ENCODE data around the gene COL25A1. TPM values are rescaled to one million over a fixed set of nuclear protein-coding genes. Genes with fewer than 3 reads are reported as not detected.

The COL25A1 gene
- polyA plus RNA-seq, 1 donor = 2.5 TPM

GRCh38 chr4:108813261-108813660 is 489.2 kb downstream of the COL25A1 start:
- Histone ChIP-seq H3K4me3 (ENCODE audit: low read length) (no peak overlapping the region), H3K9me3 (ENCODE audit: control insufficient read depth, low read depth, low read length) (no peaks in the 10 kb centered on the region), H3K36me3 (ENCODE audit: control insufficient read depth, insufficient read depth, low read length) (no peaks in the 10 kb centered on the region), H3K27me3 (ENCODE audit: control insufficient read depth, insufficient read depth, low read length) (peaks cover 10% of the 10 kb centered on the region), H3K27ac (ENCODE audit: low read length) (no peak overlapping the region), H3K4me1 (ENCODE audit: control insufficient read depth, insufficient read depth, low read length) (no peaks in the 10 kb centered on the region)
- WGBS (ENCODE audit: insufficient coverage, low lambda C conversion rate) = no CpG with 5 or more reads among the region's 3 CpGs
- DNase-seq = no peak

GRCh38 chr4:108811486-108811885 is 491.0 kb downstream of the COL25A1 start:
- no peaks in the 10 kb centered on the region for H3K4me1 ChIP-seq (ENCODE audit: control insufficient read depth, insufficient read depth, low read length)
- DNase-seq = no peak
- 100% methylated on average over 1 of the region's 1 CpG for WGBS (ENCODE audit: insufficient coverage, low lambda C conversion rate)
- H3K9me3 ChIP-seq (ENCODE audit: control insufficient read depth, low read depth, low read length) = no peaks in the 10 kb centered on the region
- peaks cover 10% of the 10 kb centered on the region for H3K27me3 ChIP-seq (ENCODE audit: control insufficient read depth, insufficient read depth, low read length)
- H3K4me3 ChIP-seq (ENCODE audit: low read length) = no peak overlapping the region
- H3K27ac ChIP-seq (ENCODE audit: low read length) = no peak overlapping the region
- no peaks in the 10 kb centered on the region for H3K36me3 ChIP-seq (ENCODE audit: control insufficient read depth, insufficient read depth, low read length)

- no peaks in the 10 kb centered on the region for H3K9me3 ChIP-seq (ENCODE audit: control insufficient read depth, low read depth, low read length)
- no peak overlapping the region for H3K4me3 ChIP-seq (ENCODE audit: low read length)
- DNase-seq = no peak
- H3K4me1 ChIP-seq (ENCODE audit: control insufficient read depth, insufficient read depth, low read length) = no peaks in the 10 kb centered on the region
- peaks cover 6% of the 10 kb centered on the region for H3K27me3 ChIP-seq (ENCODE audit: control insufficient read depth, insufficient read depth, low read length)
- WGBS (ENCODE audit: insufficient coverage, low lambda C conversion rate) = 80% methylated on average over 1 of the region's 1 CpG
- no peaks in the 10 kb centered on the region for H3K36me3 ChIP-seq (ENCODE audit: control insufficient read depth, insufficient read depth, low read length)
- no peak overlapping the region for H3K27ac ChIP-seq (ENCODE audit: low read length)
Observed at GRCh38 chr4:108810087-108810486, 492.4 kb downstream of the COL25A1 start.

GRCh38 chr4:108804648-108805273 is 497.7 kb downstream of the COL25A1 start:
- Histone ChIP-seq H3K27ac (ENCODE audit: low read length) (no peak overlapping the region), H3K4me3 (ENCODE audit: low read length) (no peak overlapping the region), H3K4me1 (ENCODE audit: control insufficient read depth, insufficient read depth, low read length) (no peaks in the 10 kb centered on the region), H3K36me3 (ENCODE audit: control insufficient read depth, insufficient read depth, low read length) (no peaks in the 10 kb centered on the region), H3K27me3 (ENCODE audit: control insufficient read depth, insufficient read depth, low read length) (peaks cover 7% of the 10 kb centered on the region), H3K9me3 (ENCODE audit: control insufficient read depth, low read depth, low read length) (no peaks in the 10 kb centered on the region)
- no peak for DNase-seq
- no CpG with 5 or more reads among the region's 5 CpGs for WGBS (ENCODE audit: insufficient coverage, low lambda C conversion rate)

- Histone ChIP-seq H3K9me3 (ENCODE audit: control insufficient read depth, low read depth, low read length) (no peaks in the 10 kb centered on the region), H3K27ac (ENCODE audit: low read length) (no peak overlapping the region), H3K4me1 (ENCODE audit: control insufficient read depth, insufficient read depth, low read length) (no peaks in the 10 kb centered on the region), H3K27me3 (ENCODE audit: control insufficient read depth, insufficient read depth, low read length) (peaks cover 7% of the 10 kb centered on the region), H3K4me3 (ENCODE audit: low read length) (no peak overlapping the region), H3K36me3 (ENCODE audit: control insufficient read depth, insufficient read depth, low read length) (no peaks in the 10 kb centered on the region)
- no peak for DNase-seq
- WGBS (ENCODE audit: insufficient coverage, low lambda C conversion rate) = 100% methylated on average over 1 of the region's 5 CpGs
Observed at GRCh38 chr4:108799306-108799705, 503.2 kb downstream of the COL25A1 start.

- H3K27me3 ChIP-seq (ENCODE audit: control insufficient read depth, insufficient read depth, low read length) = no peaks in the 10 kb centered on the region
- no peaks in the 10 kb centered on the region for H3K36me3 ChIP-seq (ENCODE audit: control insufficient read depth, insufficient read depth, low read length)
- no peak overlapping the region for H3K27ac ChIP-seq (ENCODE audit: low read length)
- WGBS (ENCODE audit: insufficient coverage, low lambda C conversion rate) = no CpG with 5 or more reads among the region's 3 CpGs
- no peak for DNase-seq
- no peak overlapping the region for H3K4me3 ChIP-seq (ENCODE audit: low read length)
- no peaks in the 10 kb centered on the region for H3K4me1 ChIP-seq (ENCODE audit: control insufficient read depth, insufficient read depth, low read length)
- H3K9me3 ChIP-seq (ENCODE audit: control insufficient read depth, low read depth, low read length) = no peaks in the 10 kb centered on the region
Observed at GRCh38 chr4:108796173-108796572, 506.3 kb downstream of the COL25A1 start.

GRCh38 chr4:108795733-108796132 is 506.7 kb downstream of the COL25A1 start:
- Histone ChIP-seq H3K27ac (ENCODE audit: low read length) (no peak overlapping the region), H3K36me3 (ENCODE audit: control insufficient read depth, insufficient read depth, low read length) (no peaks in the 10 kb centered on the region), H3K4me1 (ENCODE audit: control insufficient read depth, insufficient read depth, low read length) (no peaks in the 10 kb centered on the region), H3K27me3 (ENCODE audit: control insufficient read depth, insufficient read depth, low read length) (no peaks in the 10 kb centered on the region), H3K9me3 (ENCODE audit: control insufficient read depth, low read depth, low read length) (no peaks in the 10 kb centered on the region), H3K4me3 (ENCODE audit: low read length) (no peak overlapping the region)
- no peak for DNase-seq

- Histone ChIP-seq H3K27ac (ENCODE audit: low read length) (no peak overlapping the region), H3K9me3 (ENCODE audit: control insufficient read depth, low read depth, low read length) (no peaks in the 10 kb centered on the region), H3K36me3 (ENCODE audit: control insufficient read depth, insufficient read depth, low read length) (no peaks in the 10 kb centered on the region), H3K4me1 (ENCODE audit: control insufficient read depth, insufficient read depth, low read length) (no peaks in the 10 kb centered on the region), H3K27me3 (ENCODE audit: control insufficient read depth, insufficient read depth, low read length) (no peaks in the 10 kb centered on the region), H3K4me3 (ENCODE audit: low read length) (no peak overlapping the region)
- 100% methylated on average over 1 of the region's 1 CpG for WGBS (ENCODE audit: insufficient coverage, low lambda C conversion rate)
- DNase-seq = no peak
Observed at GRCh38 chr4:108794136-108794535, 508.3 kb downstream of the COL25A1 start.

GRCh38 chr4:108793415-108793814 is 509.0 kb downstream of the COL25A1 start:
- DNase-seq = no peak
- Histone ChIP-seq H3K4me3 (ENCODE audit: low read length) (no peak overlapping the region), H3K27ac (ENCODE audit: low read length) (no peak overlapping the region), H3K4me1 (ENCODE audit: control insufficient read depth, insufficient read depth, low read length) (no peaks in the 10 kb centered on the region), H3K36me3 (ENCODE audit: control insufficient read depth, insufficient read depth, low read length) (no peaks in the 10 kb centered on the region), H3K27me3 (ENCODE audit: control insufficient read depth, insufficient read depth, low read length) (no peaks in the 10 kb centered on the region), H3K9me3 (ENCODE audit: control insufficient read depth, low read depth, low read length) (no peaks in the 10 kb centered on the region)
- WGBS (ENCODE audit: insufficient coverage, low lambda C conversion rate) = no CpG with 5 or more reads among the region's 1 CpG

- no peaks in the 10 kb centered on the region for H3K36me3 ChIP-seq (ENCODE audit: control insufficient read depth, insufficient read depth, low read length)
- no peaks in the 10 kb centered on the region for H3K4me1 ChIP-seq (ENCODE audit: control insufficient read depth, insufficient read depth, low read length)
- peaks cover 2% of the 10 kb centered on the region for H3K27me3 ChIP-seq (ENCODE audit: control insufficient read depth, insufficient read depth, low read length)
- WGBS (ENCODE audit: insufficient coverage, low lambda C conversion rate) = no CpG with 5 or more reads among the region's 9 CpGs
- H3K4me3 ChIP-seq (ENCODE audit: low read length) = no peak overlapping the region
- H3K9me3 ChIP-seq (ENCODE audit: control insufficient read depth, low read depth, low read length) = no peaks in the 10 kb centered on the region
- no peak for DNase-seq
- H3K27ac ChIP-seq (ENCODE audit: low read length) = no peak overlapping the region
Observed at GRCh38 chr4:108788731-108789130, 513.7 kb downstream of the COL25A1 start.

GRCh38 chr4:108787724-108788123 is 514.7 kb downstream of the COL25A1 start:
- Histone ChIP-seq H3K27ac (ENCODE audit: low read length) (no peak overlapping the region), H3K4me1 (ENCODE audit: control insufficient read depth, insufficient read depth, low read length) (no peaks in the 10 kb centered on the region), H3K4me3 (ENCODE audit: low read length) (no peak overlapping the region), H3K9me3 (ENCODE audit: control insufficient read depth, low read depth, low read length) (no peaks in the 10 kb centered on the region), H3K27me3 (ENCODE audit: control insufficient read depth, insufficient read depth, low read length) (peaks cover 2% of the 10 kb centered on the region), H3K36me3 (ENCODE audit: control insufficient read depth, insufficient read depth, low read length) (no peaks in the 10 kb centered on the region)
- DNase-seq = no peak
- 100% methylated on average over 2 of the region's 16 CpGs for WGBS (ENCODE audit: insufficient coverage, low lambda C conversion rate)

All from large intestine (tissue), 3 donors.